H9 (cell line): ENCODE data around the gene CFAP298. TPM values are rescaled to one million over a fixed set of nuclear protein-coding genes. Genes with fewer than 3 reads are reported as not detected.

Source experiments
- DNase-seq: peaks from one replicate; pipeline ENCODE4 v3.0.0-alpha.2; 2017
- H2AFZ ChIP-seq: one replicate; pipeline ENCODE4 v1.6.1; 2013; ENCODE audit warnings: mild to moderate bottlenecking, low read length, control low read depth, moderate library complexity
- H2AK5ac ChIP-seq: 2 replicates; pipeline ENCODE4 v1.6.1; 2013; ENCODE audit warnings: low read length, control low read depth, mixed read lengths; ENCODE audit not compliant: insufficient read length
- H2BK120ac ChIP-seq: one replicate; pipeline ENCODE4 v1.6.1; 2013; ENCODE audit warnings: low read depth, mild to moderate bottlenecking, low read length, control low read depth, inconsistent platforms; ENCODE audit not compliant: poor library complexity, severe bottlenecking
- H2BK12ac ChIP-seq: 2 replicates; pipeline ENCODE4 v1.6.1; 2013; ENCODE audit warnings: low read length, control low read depth, mixed read lengths, low read depth; ENCODE audit not compliant: insufficient read length
- H2BK15ac ChIP-seq: 2 replicates; pipeline ENCODE4 v1.6.1; 2013; ENCODE audit warnings: low read depth, low read length, control low read depth
- H2BK20ac ChIP-seq: one replicate; pipeline ENCODE4 v1.6.1; 2013; ENCODE audit warnings: low read depth, mild to moderate bottlenecking, low read length, control low read depth, inconsistent platforms; ENCODE audit not compliant: poor library complexity, severe bottlenecking
- H2BK5ac ChIP-seq: 2 replicates; pipeline ENCODE4 v1.6.1; 2013; ENCODE audit warnings: low read length, control low read depth, mixed read lengths; ENCODE audit not compliant: insufficient read length
- H3K14ac ChIP-seq: 2 replicates; pipeline ENCODE4 v1.6.1; 2013; ENCODE audit warnings: low read length, control low read depth; ENCODE audit not compliant: insufficient read depth
- H3K18ac ChIP-seq: 2 replicates; pipeline ENCODE4 v1.6.1; 2013; ENCODE audit warnings: low read depth, mild to moderate bottlenecking, mixed read lengths, low read length, control low read depth; ENCODE audit not compliant: insufficient read length
- H3K23ac ChIP-seq: 2 replicates; pipeline ENCODE4 v1.6.1; 2013; ENCODE audit warnings: low read length, control low read depth, mixed read lengths, low read depth; ENCODE audit not compliant: insufficient read length
- H3K23me2 ChIP-seq: 2 replicates; pipeline ENCODE4 v1.6.1; 2013; ENCODE audit warnings: low read depth, mild to moderate bottlenecking, mixed read lengths, low read length, control low read depth; ENCODE audit not compliant: insufficient read length, poor library complexity, severe bottlenecking
- H3K27ac ChIP-seq: 2 replicates; pipeline ENCODE4 v1.5.1; 2013; ENCODE audit warnings: low read length, control low read depth, mixed read lengths, low read depth; ENCODE audit not compliant: insufficient read length
- H3K27me3 ChIP-seq: 2 replicates; pipeline ENCODE4 v1.6.1; 2013; ENCODE audit warnings: low read length, control low read depth, inconsistent platforms; ENCODE audit not compliant: insufficient read depth
- H3K4ac ChIP-seq: 2 replicates; pipeline ENCODE4 v1.6.1; 2013; ENCODE audit warnings: low read depth, mild to moderate bottlenecking, control low read depth, inconsistent platforms, low read length, moderate library complexity
- H3K4me1 ChIP-seq: 2 replicates; pipeline ENCODE4 v1.6.1; 2013; ENCODE audit warnings: low read length, control low read depth, inconsistent platforms; ENCODE audit not compliant: insufficient read depth
- H3K4me2 ChIP-seq: 2 replicates; pipeline ENCODE4 v1.6.1; 2013; ENCODE audit warnings: low read length, control low read depth, mixed read lengths; ENCODE audit not compliant: insufficient read length, insufficient read depth
- H3K56ac ChIP-seq: 2 replicates; pipeline ENCODE4 v1.6.1; 2013; ENCODE audit warnings: low read depth, mild to moderate bottlenecking, mixed read lengths, low read length, control low read depth; ENCODE audit not compliant: insufficient read length
- H3K79me1 ChIP-seq: 2 replicates; pipeline ENCODE4 v1.6.1; 2013; ENCODE audit warnings: low read depth, mild to moderate bottlenecking, moderate library complexity, low read length, control low read depth, inconsistent platforms; ENCODE audit not compliant: insufficient read depth, poor library complexity, severe bottlenecking
- H3K79me2 ChIP-seq: 2 replicates; pipeline ENCODE4 v1.6.1; 2013; ENCODE audit warnings: low read length, control low read depth, inconsistent platforms; ENCODE audit not compliant: insufficient read depth
- H3K9ac ChIP-seq: 2 replicates; pipeline ENCODE4 v1.6.1; 2013; ENCODE audit warnings: low read length, control low read depth, mixed read lengths; ENCODE audit not compliant: insufficient read length; ENCODE audit errors: extremely low read depth
- H3K9me3 ChIP-seq: one replicate; pipeline ENCODE4 v1.6.1; 2013; ENCODE audit warnings: low read depth, low read length, inconsistent platforms; ENCODE audit not compliant: control insufficient read depth
- H3T11ph ChIP-seq: one replicate; pipeline ENCODE4 v1.6.1; 2013; ENCODE audit warnings: mild to moderate bottlenecking, low read length, control low read depth, inconsistent platforms
- H4K20me1 ChIP-seq: one replicate; pipeline ENCODE4 v1.6.1; 2013; ENCODE audit not compliant: control insufficient read depth, insufficient read length, insufficient read depth
- H4K5ac ChIP-seq: 2 replicates; pipeline ENCODE4 v1.6.1; 2013; ENCODE audit warnings: low read depth, mild to moderate bottlenecking, mixed read lengths, low read length, control low read depth; ENCODE audit not compliant: insufficient read length
- H4K8ac ChIP-seq: replicated peaks from 2 replicates; pipeline ENCODE4 v1.6.1; 2013; ENCODE audit warnings: low read length, control low read depth, mixed read lengths, low read depth; ENCODE audit not compliant: insufficient read length
- H4K91ac ChIP-seq: 2 replicates; pipeline ENCODE4 v1.6.1; 2013; ENCODE audit warnings: low read depth, mild to moderate bottlenecking, moderate library complexity, mixed read lengths, low read length, control low read depth; ENCODE audit not compliant: insufficient read length
- H3K27ac Mint-ChIP-seq, 3 experiments: 2 replicates in 2 of 3; 3 replicates in 1 of 3; pipeline ENCODE4 v1.8.0; 2020 to 2021; ENCODE audit warnings: mixed read lengths in 3 of 3, mild to moderate bottlenecking in 1 of 3, moderate library complexity in 1 of 3
- H3K27me3 Mint-ChIP-seq: 2 replicates; pipeline ENCODE4 v1.8.0; 2021; ENCODE audit warnings: low read depth, mild to moderate bottlenecking, moderate library complexity, mixed read lengths
- H3K36me3 Mint-ChIP-seq, 3 experiments: 2 replicates in 2 of 3; 3 replicates in 1 of 3; pipeline ENCODE4 v1.8.0; 2020 to 2021; ENCODE audit warnings: low read depth in 3 of 3, mixed read lengths in 3 of 3; ENCODE audit not compliant: insufficient read depth in 1 of 3
- H3K4me1 Mint-ChIP-seq, 2 experiments: 2 replicates each; pipeline ENCODE4 v1.8.0; 2020; ENCODE audit warnings: mixed read lengths in 2 of 2
- H3K4me3 Mint-ChIP-seq, 2 experiments: 2 replicates in 1 of 2; 3 replicates in 1 of 2; pipeline ENCODE4 v1.8.0; 2020 to 2021; ENCODE audit warnings: mild to moderate bottlenecking in 2 of 2, mixed read lengths in 2 of 2, moderate library complexity in 1 of 2
- H3K9me3 Mint-ChIP-seq, 2 experiments: 2 replicates in 1 of 2; 3 replicates in 1 of 2; pipeline ENCODE4 v1.8.0; 2020; ENCODE audit warnings: mild to moderate bottlenecking in 2 of 2, mixed read lengths in 2 of 2, moderate library complexity in 1 of 2
- CTCF ChIP-seq: fragments of 200-600 bp; sonication (generic); conservative IDR thresholded peaks from 3 replicates; pipeline ENCODE4 v1.8.0; 2021; ENCODE audit warnings: antibody characterized with exemption, mild to moderate bottlenecking
- WGBS: extraction: QIAGEN DNeasy Blood & Tissue Kit; methylation state at CpG from one replicate; pipeline ENCODE4 v1.1.7; 2013; ENCODE audit warnings: missing lambda C conversion rate, low lambda C conversion rate, mixed read lengths; ENCODE audit not compliant: insufficient read length; ENCODE audit errors: extremely low coverage; 5-methylcytosine and 5-hydroxymethylcytosine counted together
- total RNA-seq: library from RNA; stranded (reverse); gene quantifications from 2 replicates; pipeline ENCODE4 v1.2.1, GENCODE V29; 2021

CFAP298 gene
- total RNA-seq, 1 experiment from 2014 or later = 81.8 TPM

- peaks cover 3% of the 10 kb centered on the region for H3K23me2 ChIP-seq
- H2BK20ac ChIP-seq = no peak overlapping the region
- H3K27me3 ChIP-seq = no peaks in the 10 kb centered on the region
- no peak overlapping the region for H3K4ac ChIP-seq
- no peaks in the 10 kb centered on the region for H3K9me3 ChIP-seq
- H4K8ac ChIP-seq = no peak overlapping the region
- H2BK15ac ChIP-seq = no peak overlapping the region
- H3K18ac ChIP-seq = no peak overlapping the region
- Mint-ChIP-seq H3K36me3 (peaks cover 24 to 34% (median 32%) of the 10 kb centered on the region in 3 experiments), H3K27ac (0 out of 7 replicates have a peak overlapping the region, but pooled peaks of 1 of the 3 experiments have one; percentile 1), H3K4me3 (no peak overlapping the region), H3K4me1 (peaks cover 29 to 45% of the 10 kb centered on the region in 2 experiments), H3K9me3 (peaks cover 26 to 28% of the 10 kb centered on the region in 2 experiments), H3K27me3 (peaks cover 8% of the 10 kb centered on the region)
- H3K4me1 ChIP-seq = no peaks in the 10 kb centered on the region; the same call in 1 of the 2 replicates
- H3K23ac ChIP-seq = no peak overlapping the region
- H3K9ac ChIP-seq = no peak overlapping the region
- H3K14ac ChIP-seq = no peak overlapping the region
- H2AFZ ChIP-seq = no peak overlapping the region
- H2AK5ac ChIP-seq = no peak overlapping the region
- no peaks in the 10 kb centered on the region for H3K79me2 ChIP-seq
- no peak overlapping the region for H4K91ac ChIP-seq
- H3K27ac ChIP-seq = no peak overlapping the region
- no peak overlapping the region for H2BK120ac ChIP-seq
- WGBS = no CpG with 5 or more reads among the region's 5 CpGs
- no peak overlapping the region for H3K4me2 ChIP-seq
- no peaks in the 10 kb centered on the region for H3K79me1 ChIP-seq
- no peak for DNase-seq
- no peak overlapping the region for H2BK5ac ChIP-seq
- no peak overlapping the region for H3T11ph ChIP-seq
- H2BK12ac ChIP-seq = no peak overlapping the region
- TF ChIP-seq CTCF = no peak
- no peak overlapping the region for H4K5ac ChIP-seq
- H4K20me1 ChIP-seq = no peaks in the 10 kb centered on the region
- no peak overlapping the region for H3K56ac ChIP-seq
Observed at GRCh38 chr21:32566741-32567389, 45.3 kb downstream of the CFAP298 start.
